GM12874 (cell line): ENCODE results near the gene GSTK1.

Source experiments
- CTCF ChIP-seq: IDR thresholded peaks from 2 replicates; pipeline ENCODE4 v1.5.1; 2011; ENCODE audit warnings: low read depth, mild to moderate bottlenecking, control low read depth, low read length, moderate library complexity; ENCODE audit not compliant: insufficient read depth

The GSTK1 gene

GRCh38 chr7:143242306-143242705 lies 20.9 kb upstream of the GSTK1 start:
- TF ChIP-seq CTCF = no peak

GRCh38 chr7:143243111-143243510 lies 20.1 kb upstream of the GSTK1 start:
- TF ChIP-seq CTCF = no peak

GRCh38 chr7:143243614-143244013 lies 19.6 kb upstream of the GSTK1 start:
- no peak for TF ChIP-seq CTCF

GRCh38 chr7:143244321-143244720 lies 18.9 kb upstream of the GSTK1 start:
- TF ChIP-seq CTCF = no peak

GRCh38 chr7:143245123-143245522 lies 18.1 kb upstream of the GSTK1 start:
- no peak for TF ChIP-seq CTCF

GRCh38 chr7:143247372-143247771 lies 15.9 kb upstream of the GSTK1 start:
- TF ChIP-seq CTCF = no peak

GRCh38 chr7:143248761-143249354 lies 14.4 kb upstream of the GSTK1 start:
- TF ChIP-seq CTCF = no peak
